Sciatic nerve (tissue), 2 donors: ENCODE measurements around the gene SLC6A17. TPM values are rescaled to one million over a fixed set of nuclear protein-coding genes. Genes with fewer than 3 reads are reported as not detected.
A peak's percentile ranks its signal among the peaks of the same experiment; 100 is the strongest.

Experiments used
- ATAC-seq: fragments of 200-7000 bp; cut with Tn5 transposase; one replicate; pipeline ENCODE4 v1.9.1; 2020; ENCODE audit warnings: mild to moderate bottlenecking, moderate library complexity
- DNase-seq: peaks from one replicate; pipeline ENCODE4 v3.0.0-alpha.2; 2020; ENCODE audit warnings: low spot score
- intact Hi-C: fragments of 100-400 bp; cut with DNase I; formaldehyde crosslinking; loops from one replicate; pipeline ENCODE4 v1.14.2; 2022
- total RNA-seq: library from RNA; stranded (reverse); fragmentation: NEBNext Ultra II Directional; extraction: Animal tissue kit (Norgen Biotek cat#: 25700); gene quantifications from one replicate; pipeline ENCODE4 v1.2.1, GENCODE V29; 2021
- donor health status: DM: no; HTN: no; CAD: no.
- donor health status: DM: no; HTN: no; CAD: no.

The SLC6A17 gene
- not detected for total RNA-seq

GRCh38 chr1:110150330-110151174 lies at the start of gene SLC6A17:
Gene SLC6A17 (plus strand): TSS chr1:110150494. CDS start chr1:110166930, 16,436 bp downstream.
- intact Hi-C loops = no loop called here
- DNase-seq (no peak), ATAC-seq (no peak)

- DNase-seq (no peak), ATAC-seq (no peak)
- intact Hi-C loops = loop anchor here (5.0 kb wide), 1 partner anchor 50 kb away; no protein-coding TSS in a partner anchor
Observed at GRCh38 chr1:110102081-110102480, 48.2 kb upstream of the SLC6A17 start.

DNA sequence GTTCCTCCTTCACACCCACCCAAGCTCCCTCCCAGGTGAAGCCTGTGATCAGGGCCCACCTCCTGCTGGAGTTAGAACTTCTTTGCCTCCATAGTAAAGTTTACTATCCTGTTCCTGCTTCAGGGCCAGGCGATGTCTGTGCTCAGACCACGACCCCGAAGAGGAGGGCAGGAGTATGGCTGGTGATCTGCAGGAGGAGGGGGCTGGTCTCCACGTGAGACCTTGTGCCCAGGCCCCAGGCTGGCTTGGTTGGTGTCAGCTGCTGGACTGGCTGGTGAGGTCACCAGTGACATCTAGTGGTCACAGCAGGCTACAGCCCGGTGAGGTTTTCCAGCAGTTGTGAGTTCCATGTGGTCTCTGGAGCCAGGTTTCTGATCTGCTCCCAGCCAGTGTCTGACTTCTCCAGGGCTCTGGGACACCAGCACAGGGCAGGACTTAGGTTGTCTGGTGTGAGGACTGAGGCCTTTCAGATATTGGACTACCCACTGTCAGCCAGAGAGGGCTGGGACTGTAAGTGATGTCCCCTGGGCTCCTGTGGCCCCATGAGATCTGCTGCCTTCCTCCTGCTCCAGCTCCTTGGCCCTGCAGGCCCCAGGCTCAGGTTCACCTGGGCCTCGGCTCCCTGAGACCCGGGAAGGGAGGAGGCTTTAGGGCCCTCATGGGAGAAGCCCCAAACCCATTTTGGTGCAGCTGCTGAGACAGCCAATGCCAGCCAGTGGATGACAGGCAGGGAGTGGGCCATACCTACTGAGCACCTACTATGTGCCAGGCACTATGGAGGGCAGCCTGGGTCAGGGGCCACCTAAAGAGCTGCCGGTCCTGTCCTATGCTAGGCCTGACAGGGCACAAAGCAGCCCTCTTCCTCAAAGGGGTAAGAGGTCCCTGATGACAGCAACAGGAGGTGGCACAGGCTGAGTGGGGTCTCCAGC lies 44.0 kb upstream of the SLC6A17 start:
- ATAC-seq (peak; percentile 87), DNase-seq (peak; percentile 79)
- intact Hi-C loops = no loop called here

- DNase-seq (no peak), ATAC-seq (no peak)
- intact Hi-C loops = no loop called here
Observed at GRCh38 chr1:110107867-110108469, 42.3 kb upstream of the SLC6A17 start.

GRCh38 chr1:110111081-110111480 lies 39.2 kb upstream of the SLC6A17 start:
- ATAC-seq (no peak), DNase-seq (no peak)
- intact Hi-C loops = no loop called here

DNA sequence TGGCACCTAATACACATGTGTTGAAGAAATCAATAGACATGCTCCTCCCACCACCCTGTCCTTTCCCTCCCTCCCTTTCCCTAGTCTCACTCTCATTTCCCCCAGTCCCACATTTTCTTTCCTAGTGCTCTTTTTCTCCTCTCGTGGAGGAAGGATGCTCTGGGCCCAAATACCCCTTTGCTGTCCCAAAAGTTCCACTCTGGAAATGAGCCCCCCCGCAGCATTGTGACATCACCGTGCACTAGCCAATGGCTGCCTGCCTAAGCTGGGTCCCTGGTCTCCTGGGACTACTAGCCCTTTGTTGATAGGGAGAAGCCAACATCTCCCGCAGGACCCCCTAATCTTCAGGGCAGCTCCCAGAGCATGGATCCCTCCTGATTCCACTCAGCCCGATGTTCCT lies 38.2 kb upstream of the SLC6A17 start, which contains the start of gene UBL4B:
Gene UBL4B, plus strand, starts transcription at position 301 of the 400 bp plus-strand sequence. Its CDS starts 92 bp downstream, at position 393.
- intact Hi-C loops = no loop called here
- ATAC-seq = no peak
- no peak for DNase-seq

DNA sequence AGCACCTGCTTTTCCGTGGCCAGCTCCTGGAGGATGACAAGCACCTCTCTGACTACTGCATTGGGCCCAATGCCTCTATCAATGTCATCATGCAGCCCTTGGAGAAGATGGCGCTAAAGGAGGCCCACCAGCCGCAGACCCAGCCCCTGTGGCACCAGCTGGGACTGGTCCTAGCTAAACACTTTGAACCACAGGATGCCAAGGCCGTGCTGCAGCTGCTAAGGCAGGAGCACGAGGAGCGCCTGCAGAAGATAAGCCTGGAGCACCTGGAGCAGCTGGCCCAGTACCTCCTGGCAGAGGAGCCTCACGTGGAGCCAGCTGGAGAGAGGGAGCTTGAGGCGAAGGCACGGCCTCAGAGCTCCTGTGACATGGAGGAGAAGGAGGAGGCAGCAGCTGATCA lies 37.6 kb upstream of the SLC6A17 start:
- intact Hi-C loops = no loop called here
- ATAC-seq (no peak), DNase-seq (no peak)

GRCh38 chr1:110113551-110113950 lies 36.7 kb upstream of the SLC6A17 start:
- ATAC-seq (no peak), DNase-seq (no peak)
- intact Hi-C loops = no loop called here

DNA sequence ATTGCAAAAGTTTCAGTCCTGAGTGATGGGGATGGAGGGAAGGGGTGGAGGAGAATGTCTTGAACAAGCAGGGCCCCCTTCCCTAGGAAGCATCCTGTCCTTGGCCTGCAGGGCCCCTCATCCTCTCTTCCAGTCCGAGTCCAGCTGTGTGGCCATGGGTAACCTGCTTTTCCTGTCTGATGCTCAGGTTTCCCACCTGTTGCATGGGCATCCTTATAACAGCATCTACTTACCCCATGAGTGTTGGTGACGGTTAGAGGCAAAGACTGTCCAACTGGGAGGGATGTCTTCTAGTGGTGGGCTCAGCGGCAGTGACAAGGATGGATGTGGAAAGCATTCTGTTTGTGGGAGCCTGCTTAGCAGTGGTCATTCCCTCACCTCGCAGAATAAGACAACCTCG lies 36.1 kb upstream of the SLC6A17 start:
- intact Hi-C loops = no loop called here
- ATAC-seq (no peak), DNase-seq (no peak)

- ATAC-seq = no peak
- intact Hi-C loops = no loop called here
- DNase-seq = no peak
Observed at GRCh38 chr1:110114784-110115183, 35.5 kb upstream of the SLC6A17 start.

DNA sequence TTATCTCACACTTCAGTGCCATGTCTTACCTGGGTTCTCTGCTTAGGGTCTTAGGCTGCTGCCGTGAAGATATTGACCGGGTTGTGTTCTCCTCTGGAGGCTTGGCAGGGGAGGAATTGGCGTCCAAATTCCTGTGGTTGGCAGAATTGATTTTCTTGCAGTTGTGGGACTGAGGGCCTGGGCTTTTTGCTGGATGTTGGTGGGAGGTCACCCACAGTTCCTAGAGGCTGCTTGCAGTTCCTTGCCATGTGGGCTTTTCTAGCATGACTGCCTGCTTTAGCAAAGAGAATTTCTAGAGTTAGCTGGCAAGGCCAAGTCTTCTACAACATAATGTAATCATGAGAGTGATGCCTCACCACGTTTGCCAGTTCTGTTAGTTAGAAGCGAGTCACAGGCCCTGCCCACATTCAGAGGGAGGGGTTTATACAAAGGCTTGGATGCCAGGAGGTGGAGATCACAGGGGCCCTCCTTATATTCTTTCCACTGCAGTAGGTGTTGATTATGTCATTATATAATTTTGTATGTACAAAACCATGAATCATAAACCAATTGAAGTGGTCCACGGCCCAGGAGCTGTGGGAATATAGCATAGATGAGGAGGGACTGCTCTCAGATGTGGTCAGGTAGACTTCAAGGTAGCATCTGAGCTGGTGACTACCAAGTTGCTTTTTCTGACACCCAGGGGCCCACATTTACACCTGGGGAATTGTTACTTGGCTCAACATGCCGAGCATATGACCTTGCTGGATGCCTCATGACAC lies 31.5 kb upstream of the SLC6A17 start:
- no peak for DNase-seq

GRCh38 chr1:110119843-110120242 lies 30.5 kb upstream of the SLC6A17 start:
- intact Hi-C loops = no loop called here
- no peak for ATAC-seq
- no peak for DNase-seq

More for the DNA sequence above, 31.5 kb upstream of the SLC6A17 start:
- no peak for ATAC-seq
- intact Hi-C loops = no loop called here

DNA sequence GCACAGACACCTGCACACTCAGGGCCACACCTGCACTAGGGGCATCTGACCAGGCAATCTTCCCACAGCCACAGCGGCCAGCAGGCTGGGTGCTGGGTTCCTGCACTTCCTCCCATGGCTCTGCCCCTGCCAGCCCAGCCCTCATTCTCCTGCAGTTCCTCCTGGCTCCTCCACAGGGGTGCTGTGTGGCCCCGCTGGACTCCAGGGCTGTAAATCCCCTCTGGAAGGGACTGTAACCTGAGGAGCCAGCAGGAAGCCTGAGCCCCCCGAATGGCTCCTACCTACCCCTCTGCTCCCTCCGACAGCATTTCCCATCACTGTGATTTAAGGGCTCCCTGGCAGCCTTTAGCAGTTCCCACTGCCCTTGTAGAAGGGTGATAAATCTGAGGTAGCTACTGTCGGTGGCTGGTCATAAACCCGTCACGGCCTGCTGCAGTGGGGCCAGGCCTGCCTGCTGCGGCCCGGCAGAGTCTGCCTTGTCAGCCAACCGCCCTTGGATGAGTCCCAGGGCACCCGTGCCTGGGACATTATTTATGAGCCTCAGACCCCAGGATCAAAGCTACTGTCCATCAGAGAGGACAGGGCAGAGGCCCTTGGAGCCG lies 29.2 kb upstream of the SLC6A17 start:
- intact Hi-C loops = no loop called here
- no peak for DNase-seq
- ATAC-seq = no peak

GRCh38 chr1:110123224-110123623 lies 27.1 kb upstream of the SLC6A17 start:
- ATAC-seq (no peak), DNase-seq (no peak)
- intact Hi-C loops = no loop called here

DNA sequence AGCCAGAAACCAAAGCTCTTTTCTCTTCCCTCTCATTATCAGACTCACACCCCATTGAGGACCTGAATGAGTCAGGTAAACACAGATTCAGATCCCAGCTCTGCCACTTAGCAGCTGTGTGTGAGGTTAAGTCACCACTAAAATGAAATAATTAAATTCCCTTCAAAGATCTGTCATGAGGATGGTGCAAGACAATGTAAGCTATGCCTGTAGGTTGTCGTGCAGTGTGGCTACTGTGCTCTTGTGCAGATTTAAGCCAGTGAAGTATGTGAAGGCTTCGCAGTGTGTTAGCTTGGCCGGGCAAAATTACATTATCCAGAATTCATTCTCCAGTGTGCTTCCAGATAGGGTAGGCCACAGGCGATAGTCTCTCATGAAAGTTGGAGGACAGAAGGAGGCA lies 24.5 kb upstream of the SLC6A17 start:
- DNase-seq = no peak
- ATAC-seq = no peak
- intact Hi-C loops = no loop called here

GRCh38 chr1:110130113-110130591 lies 20.1 kb upstream of the SLC6A17 start:
- DNase-seq (peak; percentile 62), ATAC-seq (peak; percentile 70)
- intact Hi-C loops = no loop called here

DNA sequence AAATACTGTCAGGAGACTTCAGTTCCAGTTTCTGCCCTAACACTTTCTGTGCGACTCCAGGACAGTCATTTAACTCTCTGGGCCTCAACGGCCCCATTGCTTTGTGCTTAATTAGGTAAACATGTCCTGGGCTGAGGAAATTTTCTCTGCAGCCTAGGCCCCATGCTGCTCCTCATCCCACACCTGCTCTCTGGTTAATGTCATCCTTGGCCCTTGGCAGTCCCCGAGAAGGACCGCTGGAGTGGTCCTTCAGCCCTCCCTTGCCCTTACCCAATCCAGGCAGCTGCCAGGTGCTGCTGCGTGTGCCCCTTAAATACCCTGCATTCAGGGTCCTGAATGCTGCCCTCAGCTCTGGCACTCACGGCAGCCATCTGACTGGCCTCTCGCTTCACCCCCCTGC lies 19.3 kb upstream of the SLC6A17 start:
- DNase-seq (no peak), ATAC-seq (no peak)
- intact Hi-C loops = no loop called here

- ATAC-seq (no peak), DNase-seq (no peak)
- intact Hi-C loops = no loop called here
Observed at GRCh38 chr1:110132682-110133081, 17.6 kb upstream of the SLC6A17 start.
